NCI-H1092 (cell line): ENCODE results near the gene MAGEA6.
"Not testable (repeated sequence)": the region's sequence is repeated elsewhere in the genome, so short reads cannot be mapped to it uniquely, and the experiment has no call there.

Source experiments
- DNase-seq: peaks from one replicate; lab custom pipeline; 2025; lab: John Stamatoyannopoulos, UW

MAGEA6 gene

DNA sequence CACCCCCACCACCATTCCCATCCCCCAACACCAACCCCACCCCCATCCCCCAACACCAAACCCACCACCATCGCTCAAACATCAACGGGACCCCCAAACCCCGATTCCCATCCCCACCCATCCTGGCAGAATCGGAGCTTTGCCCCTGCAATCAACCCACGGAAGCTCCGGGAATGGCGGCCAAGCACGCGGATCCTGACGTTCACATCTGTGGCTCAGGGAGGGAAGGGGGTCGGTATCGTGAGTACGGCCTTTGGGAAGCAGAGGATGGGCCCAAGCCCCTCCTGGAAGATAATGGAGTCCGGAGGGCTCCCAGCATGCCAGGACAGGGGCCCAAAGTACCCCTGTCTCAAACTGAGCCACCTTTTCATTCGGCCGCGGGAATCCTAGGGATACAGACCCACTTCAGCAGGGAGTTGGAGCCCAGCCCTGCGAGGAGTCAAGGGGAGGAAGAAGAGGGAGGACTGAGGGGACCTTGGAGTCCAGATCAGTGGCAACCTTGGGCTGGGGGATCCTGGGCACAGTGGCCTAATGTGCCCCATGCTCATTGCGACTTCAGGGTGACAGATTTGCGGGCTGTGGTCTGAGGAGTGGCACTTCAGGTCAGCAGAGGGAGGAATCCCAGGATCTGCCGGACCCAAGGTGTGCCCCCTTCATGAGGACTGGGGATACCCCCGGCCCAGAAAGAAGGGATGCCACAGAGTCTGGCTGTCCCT lies 35.2 kb downstream of the MAGEA6 start:
- not testable (repeated sequence) for DNase-seq

DNA sequence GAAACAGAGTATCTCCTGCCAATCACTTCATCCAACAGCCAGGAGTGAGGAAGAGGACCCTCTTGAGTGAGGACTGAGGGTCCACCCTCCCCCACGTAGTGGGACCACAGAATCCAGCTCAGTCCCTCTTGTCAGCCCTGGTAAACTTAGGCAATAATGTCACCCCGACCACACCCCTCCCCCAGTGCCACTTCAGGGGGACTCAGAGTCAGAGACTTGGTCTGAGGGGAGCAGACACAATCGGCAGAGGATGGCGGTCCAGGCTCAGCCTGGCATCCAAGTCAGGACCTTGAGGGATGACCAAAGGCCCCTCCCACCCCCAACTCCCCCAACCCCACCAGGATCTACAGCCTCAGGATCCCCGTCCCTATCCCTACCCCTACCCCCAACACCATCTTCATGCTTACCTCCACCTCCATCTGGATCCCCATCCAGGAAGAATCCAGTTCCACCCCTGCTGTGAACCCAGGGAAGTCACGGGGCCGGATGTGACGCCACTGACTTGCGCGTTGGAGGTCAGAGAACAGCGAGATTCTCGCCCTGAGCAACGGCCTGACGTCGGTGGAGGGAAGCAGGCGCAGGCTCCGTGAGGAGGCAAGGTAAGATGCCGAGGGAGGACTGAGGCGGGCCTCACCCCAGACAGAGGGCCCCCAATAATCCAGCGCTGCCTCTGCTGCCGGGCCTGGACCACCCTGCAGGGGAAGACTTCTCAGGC lies 36.1 kb downstream of the MAGEA6 start, which contains the start of the genes CSAG1 and MAGEA12:
TSS of gene CSAG1 (minus strand) at position 461 of the 715 bp plus-strand sequence. CDS start 1,261 bp downstream, outside the sequence.
TSS of gene MAGEA12 (plus strand) at position 497 of the 715 bp plus-strand sequence. CDS start 2,405 bp downstream, outside the sequence.
- DNase-seq, result no peak

DNA sequence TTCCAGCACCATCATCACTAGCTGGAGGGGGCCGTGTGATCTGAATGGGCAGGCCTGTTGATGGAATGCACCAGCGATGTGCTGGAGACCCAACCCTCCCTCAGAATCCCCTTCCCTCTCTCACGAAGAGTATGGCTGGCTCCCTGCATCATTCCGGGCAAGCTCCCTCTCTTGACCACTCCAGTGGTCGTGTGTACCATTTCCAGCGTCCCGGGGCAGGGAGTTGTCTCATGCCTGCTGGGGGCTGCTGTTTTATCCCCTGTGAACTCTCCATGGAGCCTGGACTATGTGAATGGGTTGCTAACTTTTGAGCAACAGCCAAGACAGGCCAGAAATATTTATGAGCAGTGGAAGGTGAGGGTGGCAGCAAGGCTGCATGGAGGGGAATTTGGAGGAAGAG lies 44.1 kb downstream of the MAGEA6 start:
- no peak for DNase-seq
